Adipose tissue (tissue), 3 donors: Measurements from ENCODE around the gene C7orf33. TPM values are rescaled to one million over a fixed set of nuclear protein-coding genes. Genes with fewer than 3 reads are reported as not detected.
"Not testable (repeated sequence)": the region's sequence is repeated elsewhere in the genome, so short reads cannot be mapped to it uniquely, and the experiment has no call there.

ENCODE experiments used
- H3K27ac ChIP-seq: one replicate; pipeline ENCODE4 v1.5.1; 2013; ENCODE audit warnings: low read depth, low read length
- WGBS, 3 donors: extraction: QIAGEN DNeasy Blood & Tissue Kit; methylation state at CpG; one replicate each; pipeline ENCODE4 v1.1.7; 2013; 5-methylcytosine and 5-hydroxymethylcytosine counted together
- polyA plus RNA-seq, 3 donors: library from polyadenylated mRNA; stranded (reverse); fragments of 200-250 nt; gene quantifications; one replicate each; pipeline ENCODE4 v1.2.3, GENCODE V29; 2013
- donor health status: healthy with polysubstance abuse.
- donor health status: Bipolar disorder and iron deficiency.
- donor health status: healthy.

The C7orf33 gene
- polyA plus RNA-seq, 3 donors = not detected

DNA sequence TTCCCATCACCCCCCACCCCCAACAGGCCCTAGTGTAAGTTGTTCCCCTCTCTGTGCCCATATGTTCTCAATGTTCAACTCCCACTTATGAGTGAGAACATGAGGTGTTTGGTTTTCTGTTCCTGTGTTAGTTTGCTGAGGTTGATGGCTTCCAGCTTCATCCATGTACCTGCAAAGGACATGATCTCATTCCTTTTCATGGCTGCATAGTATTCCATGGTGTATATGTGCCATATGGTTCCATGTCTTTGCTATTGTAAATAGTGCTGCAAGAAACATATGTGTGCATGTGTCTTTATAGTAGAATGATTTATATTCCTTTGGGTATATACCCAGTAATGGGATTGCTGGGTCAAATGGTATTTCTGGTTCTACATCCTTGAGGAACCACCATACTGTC, 17.0 kb upstream of the C7orf33 start:
- not testable (repeated sequence) for H3K27ac ChIP-seq

DNA sequence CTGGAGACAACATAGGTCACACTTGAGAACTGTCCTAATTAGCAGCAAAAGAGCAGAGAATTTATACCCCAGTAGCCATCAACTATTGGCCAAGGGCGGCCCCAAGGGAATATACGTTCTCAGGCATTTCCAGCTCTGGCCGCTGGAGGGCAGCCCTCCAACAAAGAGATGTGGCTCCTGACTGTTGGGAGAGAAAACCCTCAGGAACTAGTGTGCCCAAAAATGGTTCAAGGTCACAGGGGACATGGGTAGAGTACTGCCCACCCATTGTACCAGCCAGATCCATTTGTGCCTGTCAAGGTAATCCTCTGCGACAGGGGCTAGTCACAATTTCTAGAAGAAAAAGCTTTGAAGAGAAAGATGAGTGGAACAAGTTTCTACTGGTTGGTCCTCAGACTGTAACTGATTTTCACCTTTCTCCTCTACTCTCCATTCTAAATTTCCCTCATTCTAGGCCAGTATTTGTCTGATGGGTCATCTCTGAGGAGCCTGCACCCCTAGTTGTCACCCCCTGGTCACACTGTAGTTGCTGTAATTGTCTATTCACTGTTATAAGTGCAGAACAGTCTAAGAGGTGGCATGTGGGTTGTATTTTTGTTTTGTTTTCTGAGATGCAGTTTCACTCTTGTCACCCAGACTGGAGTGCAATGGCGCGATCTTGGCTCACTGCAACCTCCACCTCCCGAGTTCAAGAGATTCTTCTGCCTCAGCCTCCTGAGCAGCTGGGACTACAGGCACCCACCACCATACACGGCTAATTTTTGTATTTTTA, 14.7 kb upstream of the C7orf33 start:
- WGBS, 3 donors = 44 to 49% (median 48%) methylated on average over 8 of the region's 8 CpGs

DNA sequence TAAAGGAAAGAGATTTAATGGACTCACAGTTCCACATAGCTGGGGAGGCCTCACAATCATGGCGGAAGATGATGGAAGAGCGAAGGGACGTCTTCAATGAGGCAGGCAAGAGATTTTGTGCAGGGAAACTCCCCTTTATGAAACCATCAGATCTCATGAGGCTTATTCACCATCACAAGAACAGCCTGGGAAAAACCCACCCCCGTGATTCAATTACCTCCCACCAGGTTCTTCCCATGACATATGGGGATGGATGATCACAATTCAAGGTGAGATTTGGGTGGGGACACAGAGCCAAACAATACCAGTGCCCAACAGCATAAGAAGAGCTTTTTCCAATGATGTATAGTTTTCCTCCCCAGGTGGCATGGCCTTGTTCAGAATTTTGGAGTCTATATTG, 11.2 kb upstream of the C7orf33 start:
- 84 to 90% (median 89%) methylated on average over 4 of the region's 4 CpGs for WGBS, 3 donors
- no peak overlapping the region for H3K27ac ChIP-seq

More for the DNA sequence above, 14.7 kb upstream of the C7orf33 start:
- no peak overlapping the region for H3K27ac ChIP-seq

DNA sequence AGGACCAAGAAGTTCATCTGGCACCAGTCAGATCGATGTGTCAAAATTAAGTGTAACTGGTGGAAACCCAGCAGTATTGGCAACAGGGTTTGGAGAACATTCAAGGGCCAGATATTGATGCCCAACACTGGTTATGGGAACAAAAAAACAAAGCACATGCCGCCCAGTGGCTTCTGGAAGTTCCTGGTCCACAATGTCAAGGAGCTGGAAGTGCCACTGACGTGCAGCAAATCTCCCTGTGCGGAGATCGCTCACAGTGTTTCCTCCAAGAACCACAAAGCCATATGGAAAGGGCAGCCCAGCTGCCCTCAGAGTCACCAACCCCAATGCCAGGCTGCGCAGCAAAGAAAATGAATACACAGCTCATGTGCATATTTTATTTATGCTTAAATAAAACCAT, 10.1 kb upstream of the C7orf33 start:
- 85 to 91% (median 86%) methylated on average over 6 of the region's 6 CpGs for WGBS, 3 donors
- H3K27ac ChIP-seq = no peak overlapping the region

DNA sequence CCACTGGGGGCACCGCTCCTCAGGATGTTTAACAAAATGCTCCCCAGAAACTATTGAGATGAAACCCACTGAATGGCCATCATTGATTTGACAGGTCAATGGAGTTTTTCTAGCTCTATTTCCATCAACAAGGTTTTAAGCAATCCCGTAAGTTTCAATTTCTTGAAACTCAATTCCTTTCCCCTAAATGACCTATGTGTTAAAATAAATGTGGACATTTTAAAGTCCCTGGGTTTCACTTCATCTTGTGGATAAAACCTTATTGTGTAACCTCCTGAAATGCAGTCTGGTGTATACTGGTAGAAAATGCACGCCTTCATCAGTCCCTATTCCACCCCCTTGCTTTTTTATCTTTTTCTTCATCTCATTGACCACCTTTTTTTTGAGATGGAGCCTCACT, 8.9 kb upstream of the C7orf33 start:
- no peak overlapping the region for H3K27ac ChIP-seq
- WGBS, 3 donors = 81 to 82% (median 82%) methylated on average over 3 of the region's 3 CpGs

DNA sequence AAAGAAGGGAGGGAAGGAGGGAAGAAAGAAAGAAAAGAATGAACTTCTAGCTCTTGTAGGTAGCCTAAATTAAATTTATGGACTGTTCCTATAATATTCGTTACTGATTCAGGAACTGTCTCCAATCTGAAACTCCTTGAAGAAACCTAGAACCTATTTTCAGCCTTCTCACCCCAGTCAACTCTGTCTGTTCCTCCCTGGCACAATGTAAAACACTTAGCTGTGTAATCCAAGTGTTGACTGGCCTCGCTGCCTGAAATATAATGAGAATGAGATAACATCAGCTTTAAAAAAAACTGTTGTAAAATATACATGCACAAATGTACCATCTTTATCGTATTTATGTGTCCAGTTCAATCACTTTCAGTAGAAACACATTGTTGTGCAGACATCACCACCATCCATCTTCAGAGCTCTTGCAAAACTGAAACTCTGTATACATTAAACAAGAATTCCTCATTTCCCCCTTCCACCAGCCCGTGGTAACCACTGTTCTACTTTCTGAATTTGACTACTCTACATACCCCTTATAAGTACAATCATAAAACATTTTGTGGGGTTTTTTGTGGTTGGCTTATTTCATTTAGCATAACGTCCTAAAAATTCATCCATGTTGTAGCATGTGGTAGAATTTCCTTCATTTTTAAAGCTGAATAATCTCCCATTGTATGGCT, 6.3 kb upstream of the C7orf33 start:
- H3K27ac ChIP-seq = no peak overlapping the region
- 46 to 58% (median 53%) methylated on average over 5 of the region's 5 CpGs for WGBS, 3 donors

DNA sequence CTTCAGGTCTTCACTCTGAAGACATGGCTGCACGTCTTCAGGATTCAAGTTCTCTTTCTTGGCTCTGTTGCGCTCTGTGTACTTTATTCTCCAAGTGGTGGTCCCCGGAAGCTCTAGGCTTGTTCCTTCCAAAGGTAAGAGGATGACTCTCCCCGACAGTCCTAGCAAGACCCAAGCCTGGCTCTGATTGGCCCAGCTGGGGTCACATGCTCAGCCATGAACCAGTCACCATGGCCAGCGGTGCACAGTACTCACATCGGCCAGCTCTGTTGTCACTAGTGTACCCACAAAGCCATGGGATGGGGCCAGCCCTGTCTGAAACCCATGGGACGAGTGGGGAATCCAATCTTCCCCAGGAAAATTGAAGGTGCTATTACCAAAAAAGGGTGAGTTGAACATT, 5.2 kb upstream of the C7orf33 start:
- no peak overlapping the region for H3K27ac ChIP-seq
- WGBS, 3 donors = 91 to 96% (median 96%) methylated on average over 7 of the region's 7 CpGs

DNA sequence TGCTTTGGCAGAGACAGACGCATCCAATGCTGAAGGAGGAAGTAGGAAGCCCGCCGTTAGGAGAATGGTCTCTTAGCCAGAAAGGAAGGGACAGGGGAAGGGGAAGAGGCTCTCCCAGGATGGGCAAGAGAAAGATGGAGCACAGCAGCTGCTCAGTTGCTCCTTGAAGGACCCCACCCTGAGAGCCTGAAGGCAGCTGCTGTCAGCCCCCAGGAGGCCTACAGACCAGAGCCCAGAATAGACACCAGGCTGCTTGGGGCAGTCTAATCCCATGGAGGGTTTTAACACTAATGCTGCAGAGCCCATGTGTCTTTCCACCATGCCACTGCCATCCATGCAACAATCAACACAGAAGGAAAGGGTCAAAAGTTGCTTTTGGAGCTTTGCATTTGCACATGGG, 3.5 kb upstream of the C7orf33 start:
- H3K27ac ChIP-seq = no peak overlapping the region
- 28 to 70% (median 36%) methylated on average over 3 of the region's 3 CpGs for WGBS, 3 donors

DNA sequence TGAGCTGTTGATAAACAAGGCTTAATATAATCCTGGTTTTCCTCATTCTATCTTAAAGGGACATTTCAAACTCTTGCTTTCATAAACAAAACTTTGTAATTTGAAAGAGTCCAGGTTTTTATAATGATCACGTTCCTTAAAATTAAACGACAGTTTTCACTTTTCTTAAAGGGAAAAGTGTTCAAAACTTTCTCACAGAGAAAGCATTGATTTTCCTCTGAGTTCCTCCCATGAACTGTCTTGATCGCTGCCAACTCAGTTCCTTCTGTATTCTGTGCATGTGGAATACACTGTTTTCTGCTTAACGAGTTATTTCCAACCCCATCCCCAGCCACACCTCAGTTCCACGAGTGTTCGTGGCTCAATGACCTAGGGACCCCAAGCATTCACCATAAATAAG, 2.4 kb upstream of the C7orf33 start:
- H3K27ac ChIP-seq = no peak overlapping the region
- WGBS, 3 donors = 36 to 58% (median 53%) methylated on average over 6 of the region's 6 CpGs

DNA sequence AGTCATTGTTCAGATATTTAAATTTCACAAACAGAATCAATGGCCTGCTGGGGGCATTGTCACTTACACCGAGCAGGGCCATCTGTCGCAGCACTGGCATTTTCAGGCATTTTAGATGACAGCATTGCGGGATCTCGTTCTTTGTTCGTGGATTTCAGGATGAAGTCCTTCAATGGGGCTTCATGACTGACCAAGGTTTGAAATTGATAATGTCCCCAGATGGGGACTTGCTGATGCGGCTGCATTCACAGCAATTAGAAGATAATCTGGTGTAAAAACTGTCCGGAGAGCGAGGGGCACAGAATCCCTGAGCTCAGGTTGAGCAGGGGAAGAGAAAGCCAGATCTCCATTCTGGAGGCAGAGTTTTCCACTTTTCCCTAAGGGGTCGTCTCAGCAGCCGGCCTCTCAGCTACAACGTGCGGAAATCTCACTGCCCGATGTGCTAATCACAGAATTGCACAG, 1.9 kb upstream of the C7orf33 start:
- 76 to 88% (median 87%) methylated on average over 13 of the region's 13 CpGs for WGBS, 3 donors
- H3K27ac ChIP-seq = no peak overlapping the region

DNA sequence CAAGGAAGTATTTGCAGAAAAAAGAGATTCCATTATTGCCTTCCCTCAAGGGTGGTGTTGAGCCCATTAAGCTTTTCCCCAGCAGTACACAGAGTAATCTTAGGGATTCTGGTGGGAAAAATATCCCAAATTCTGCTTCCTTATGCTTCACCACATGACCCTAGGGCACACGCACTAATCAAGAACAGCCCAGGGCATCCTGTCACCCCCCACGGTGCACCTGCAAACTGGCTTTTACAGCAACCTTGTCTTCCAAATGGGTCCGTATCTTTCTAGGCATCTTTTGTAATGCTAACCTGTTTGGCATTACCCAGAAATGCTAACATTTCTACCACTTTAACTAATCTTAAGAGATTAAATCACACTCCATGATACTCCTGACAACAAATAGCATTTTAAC, 926 bp upstream of the C7orf33 start:
- H3K27ac ChIP-seq = no peak overlapping the region
- 65 to 78% (median 70%) methylated on average over 3 of the region's 3 CpGs for WGBS, 3 donors

DNA sequence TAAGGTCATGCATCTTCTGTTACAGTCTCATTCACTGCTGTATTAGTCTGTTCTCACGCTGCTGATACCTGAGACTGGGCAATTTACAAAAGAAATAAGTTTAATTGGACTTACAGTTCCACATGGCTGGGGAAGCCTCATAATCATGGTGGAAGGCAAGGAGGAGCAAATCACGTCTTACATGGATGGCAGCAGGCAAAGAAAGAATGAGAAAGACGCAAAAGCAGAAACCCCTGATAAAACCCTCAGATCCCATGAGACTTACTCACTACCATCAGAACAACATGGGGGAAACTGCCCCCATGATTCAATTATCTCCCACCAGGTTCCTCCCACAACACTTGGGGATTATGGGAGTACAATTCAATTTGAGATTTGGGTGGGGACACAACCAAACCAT, 5.8 kb downstream of the C7orf33 start:
- 89 to 93% (median 92%) methylated on average over 3 of the region's 3 CpGs for WGBS, 3 donors

DNA sequence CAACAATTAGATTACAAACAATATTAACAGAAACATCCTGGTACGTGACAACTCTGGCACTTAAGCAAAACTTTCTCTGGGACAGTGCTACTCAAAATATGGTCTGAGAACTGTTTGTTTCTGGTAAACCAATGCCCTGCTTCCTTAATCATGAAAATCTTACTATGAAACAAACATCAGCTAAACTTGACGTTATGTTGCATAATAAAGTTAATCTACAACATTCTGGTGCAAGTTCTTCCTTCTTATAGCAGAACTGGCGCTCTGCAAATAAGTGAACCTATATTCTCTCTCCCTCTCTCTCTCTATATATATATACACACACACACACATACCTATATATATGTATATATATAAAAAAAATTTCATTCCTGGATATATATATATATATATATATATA, 7.8 kb downstream of the C7orf33 start:
- 53 to 63% (median 57%) methylated on average over 3 of the region's 3 CpGs for WGBS, 3 donors
- no peak overlapping the region for H3K27ac ChIP-seq

More for the DNA sequence above, 5.8 kb downstream of the C7orf33 start:
- H3K27ac ChIP-seq = not testable (repeated sequence)

DNA sequence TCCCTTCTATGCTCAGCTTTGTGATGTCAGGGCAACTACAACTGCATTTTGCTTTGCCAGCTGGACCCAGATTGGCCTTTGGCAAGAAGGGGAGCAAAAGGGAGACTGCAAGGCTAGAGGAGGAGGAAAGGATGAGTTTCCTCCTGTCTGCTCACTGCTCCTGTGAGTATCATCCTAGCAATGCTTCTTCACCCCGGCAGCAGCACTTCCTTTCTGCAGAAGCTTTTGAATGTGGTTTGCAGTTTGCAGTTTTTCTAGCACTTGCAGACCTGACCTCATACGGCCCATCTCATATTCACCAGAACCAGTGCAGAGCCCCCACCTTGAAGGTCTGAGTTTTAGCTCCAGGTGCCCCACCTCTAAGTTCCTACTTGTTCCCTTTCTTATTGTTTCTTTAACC, 14.8 kb downstream of the C7orf33 start:
- 68 to 81% (median 77%) methylated on average over 2 of the region's 2 CpGs for WGBS, 3 donors
- H3K27ac ChIP-seq = no peak overlapping the region

DNA sequence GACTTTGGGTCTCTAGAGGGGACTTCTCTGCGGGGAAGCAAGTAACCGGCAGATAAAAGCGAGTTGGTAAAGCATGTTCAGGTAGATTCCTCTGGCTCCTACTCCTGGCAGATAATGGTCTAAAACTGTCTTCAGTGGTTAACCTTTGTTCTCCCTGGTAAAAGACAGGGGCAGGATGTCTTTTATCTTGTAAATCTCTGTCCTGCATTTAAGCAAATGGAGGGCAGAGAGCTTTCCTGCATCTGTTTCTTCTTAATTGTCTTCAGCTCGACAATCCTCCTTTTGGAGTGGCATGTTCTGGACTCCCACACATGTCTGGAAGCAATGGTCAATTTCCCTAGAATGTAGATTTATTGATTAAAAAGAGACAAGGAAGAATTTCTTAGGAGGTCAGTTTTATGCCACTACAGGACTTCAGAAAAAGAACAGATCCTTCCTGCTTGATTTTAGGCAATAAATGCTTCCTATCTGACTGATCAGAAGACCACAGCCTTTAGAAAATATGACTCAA, 16.6 kb downstream of the C7orf33 start:
- 29 to 49% (median 36%) methylated on average over 4 of the region's 4 CpGs for WGBS, 3 donors
- no peak overlapping the region for H3K27ac ChIP-seq

DNA sequence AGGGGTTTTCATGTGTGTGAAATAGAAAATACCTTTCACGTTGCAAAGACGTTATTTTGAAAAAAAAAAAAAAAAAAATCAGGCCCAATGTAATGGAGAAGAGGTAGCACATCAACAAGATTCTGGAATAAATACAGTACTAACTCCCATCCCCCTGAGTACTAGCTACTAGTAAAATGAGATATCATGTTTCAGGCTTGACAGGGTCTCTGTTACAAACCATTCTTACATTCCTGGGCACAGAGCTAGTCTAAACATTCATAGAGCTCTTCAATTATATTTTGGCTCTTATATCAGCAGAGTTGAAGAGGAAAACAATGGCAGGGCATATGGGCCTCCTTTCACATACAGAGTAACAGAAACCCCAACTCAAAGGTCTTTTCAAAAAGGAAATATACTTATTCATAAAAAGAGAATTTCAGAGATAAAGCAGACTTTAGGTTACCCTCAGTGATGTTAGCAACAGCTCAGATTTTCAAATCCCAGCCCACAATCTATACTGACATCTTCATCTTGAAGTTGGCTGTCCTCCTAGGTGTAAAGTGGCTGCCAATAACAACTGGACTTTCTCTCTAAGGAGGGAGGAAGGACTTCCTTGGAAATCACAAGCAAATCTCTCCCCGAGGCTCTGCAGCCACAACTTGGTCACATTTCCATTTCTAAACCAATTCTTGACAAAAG, 18.6 kb downstream of the C7orf33 start:
- WGBS, 3 donors = 56 to 67% (median 63%) methylated on average over 3 of the region's 3 CpGs
- H3K27ac ChIP-seq = no peak overlapping the region

DNA sequence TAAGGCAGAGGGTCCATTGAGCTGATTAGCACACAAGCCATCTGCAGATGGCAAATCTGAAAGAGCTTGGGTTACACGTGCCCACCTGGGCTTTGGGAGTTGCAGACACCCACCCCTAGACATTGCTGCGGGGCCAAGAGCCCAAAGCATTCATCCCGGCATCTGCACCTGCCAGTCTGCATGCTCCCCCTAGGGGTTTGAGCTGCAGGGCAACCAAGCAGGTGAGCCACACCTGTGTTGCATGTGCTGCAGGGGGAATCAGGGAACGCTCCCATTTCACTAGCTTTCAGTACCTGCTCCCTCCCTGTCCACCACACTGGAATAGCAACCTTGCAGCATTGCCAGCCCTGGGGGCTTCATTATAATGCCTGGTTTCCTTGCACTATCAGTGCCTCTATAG, 21.1 kb downstream of the C7orf33 start:
- WGBS, 3 donors = 40 to 72% (median 60%) methylated on average over 4 of the region's 4 CpGs
- no peak overlapping the region for H3K27ac ChIP-seq

DNA sequence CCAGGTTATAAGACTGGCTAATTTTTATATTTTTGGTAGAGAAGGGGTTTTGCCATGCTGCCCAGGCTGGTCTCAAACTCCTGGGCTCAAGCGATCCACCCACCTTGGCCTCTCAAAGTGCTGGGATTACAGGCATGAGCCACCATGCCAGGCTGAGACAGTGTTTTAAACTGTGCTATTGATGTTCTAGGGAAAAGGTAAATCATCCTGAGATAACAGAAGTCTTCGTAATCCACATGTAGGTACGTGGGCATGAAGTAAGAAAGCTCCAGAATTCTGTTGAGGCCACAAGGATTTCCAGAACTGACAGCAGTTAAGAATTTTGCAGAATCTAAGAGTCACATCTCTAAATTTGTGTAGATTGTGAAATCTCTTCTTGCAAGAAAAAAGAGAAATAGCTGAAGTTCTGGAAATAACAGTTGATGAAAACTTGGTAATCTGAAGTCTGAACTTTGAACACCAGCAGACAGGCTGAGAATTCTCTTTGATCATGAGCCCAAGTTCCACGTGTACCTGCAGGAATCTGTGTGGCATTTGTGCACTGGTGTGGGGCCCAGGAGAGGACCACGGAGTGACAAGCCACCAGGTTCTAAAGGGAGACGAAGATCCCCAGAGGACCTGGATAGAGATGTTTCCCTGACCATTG, 24.6 kb downstream of the C7orf33 start:
- WGBS, 3 donors = 54 to 74% (median 66%) methylated on average over 6 of the region's 6 CpGs
- H3K27ac ChIP-seq = no peak overlapping the region
